HepG2 (cell line): ENCODE data around the gene ARHGEF37.

ENCODE experiments used
- CTCF ChIP-seq: sonication (generic); formaldehyde crosslinking; IDR thresholded peaks from 2 replicates; pipeline ENCODE4 v1.5.0; 2020; ENCODE audit warnings: mild to moderate bottlenecking, missing genetic modification reagents, moderate library complexity
- ZNF558 ChIP-seq: sonication (generic); formaldehyde crosslinking; IDR thresholded peaks from 2 replicates; pipeline ENCODE4 v1.9.0; 2022; ENCODE audit warnings: mild to moderate bottlenecking, missing genetic modification reagents, borderline replicate concordance

DNA sequence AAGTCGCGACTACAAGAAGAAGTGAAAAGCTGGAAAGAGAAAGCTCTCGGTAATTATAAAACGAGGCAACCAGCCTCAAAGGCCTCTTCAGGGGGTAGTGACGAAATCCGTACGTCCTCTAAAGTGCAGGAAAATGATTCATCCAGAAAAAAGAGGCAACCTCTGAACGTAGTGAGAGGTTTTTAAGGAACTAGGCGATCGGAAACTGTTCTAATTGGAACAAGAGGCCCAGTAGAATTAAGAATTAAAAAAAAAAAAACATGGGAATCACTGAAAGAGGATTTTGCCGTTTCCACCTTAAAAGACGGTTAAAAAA is 31.1 kb upstream of the ARHGEF37 start:
- no peak for TF ChIP-seq ZNF558
- no peak for TF ChIP-seq CTCF
